ENCODE data around the gene GSTM5. TPM values are rescaled to one million over a fixed set of nuclear protein-coding genes. Genes with fewer than 3 reads are reported as not detected.
"Not testable (repeated sequence)": the region's sequence is repeated elsewhere in the genome, so short reads cannot be mapped to it uniquely, and the experiment has no call there.

The GSTM5 gene
- total RNA-seq, 1 donor from 2014 or later, result 2.6 TPM

- intact Hi-C loops (cut with micrococcal nuclease), result no loop called here
- DNase-seq, result no peak
- ATAC-seq, result no peak
Observed at GRCh38 chr1:109722908-109723691, 11.0 kb downstream of the GSTM5 start.

- intact Hi-C loops (cut with micrococcal nuclease), result no loop called here
- no peak for DNase-seq
- ATAC-seq, result no peak
Observed at GRCh38 chr1:109724933-109725332, 12.9 kb downstream of the GSTM5 start.

DNA sequence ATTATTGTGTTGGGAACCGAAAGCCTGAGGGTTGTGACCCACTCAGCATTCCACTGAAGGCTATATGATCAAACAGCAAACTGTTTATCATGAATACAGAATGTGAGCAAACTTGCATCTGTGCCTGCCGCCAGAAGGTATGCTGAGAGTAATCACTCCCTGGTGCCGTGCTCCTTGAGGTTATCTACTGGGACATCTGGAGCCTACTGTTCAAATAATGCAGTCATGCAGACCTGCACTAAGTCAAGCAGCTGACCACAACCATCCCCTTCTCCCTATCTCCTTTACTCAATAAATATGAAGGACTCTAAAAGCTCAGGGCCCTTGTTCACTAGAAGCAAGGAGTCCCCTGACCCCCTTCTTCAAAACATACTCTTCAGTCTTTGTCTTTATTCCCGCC, 13.5 kb downstream of the GSTM5 start:
- intact Hi-C loops (cut with micrococcal nuclease), result no loop called here
- DNase-seq (no peak), ATAC-seq (no peak)

GRCh38 chr1:109726007-109726406, 14.0 kb downstream of the GSTM5 start:
- intact Hi-C loops (cut with micrococcal nuclease), result no loop called here
- no peak for ATAC-seq
- no peak for DNase-seq

GRCh38 chr1:109726728-109727373, 14.8 kb downstream of the GSTM5 start:
- intact Hi-C loops (cut with micrococcal nuclease), result no loop called here
- no peak for DNase-seq
- no peak for ATAC-seq

DNA sequence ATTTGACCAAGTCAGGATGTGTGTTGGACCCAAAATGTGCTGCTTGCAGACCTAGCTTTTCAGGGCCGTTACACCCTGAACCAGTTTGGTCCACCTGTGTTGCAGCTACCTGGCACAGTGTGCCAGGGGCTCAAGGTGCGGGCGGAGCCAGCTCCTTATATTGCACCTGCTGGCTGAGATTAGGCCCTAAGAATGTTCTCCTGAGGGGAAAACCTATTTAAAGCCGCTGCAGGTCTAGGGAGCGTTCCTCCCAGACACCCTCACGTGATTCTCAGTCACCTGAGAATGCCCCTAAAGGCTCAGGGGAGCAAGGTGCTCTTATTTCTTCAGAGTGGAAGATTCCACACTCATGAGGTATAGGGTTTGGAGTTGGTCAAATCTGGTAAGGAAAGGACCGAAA, 16.8 kb downstream of the GSTM5 start:
- intact Hi-C loops (cut with micrococcal nuclease), result no loop called here
- DNase-seq (no peak), ATAC-seq (no peak)

GRCh38 chr1:109730666-109731065, 18.6 kb downstream of the GSTM5 start:
- DNase-seq (no peak), ATAC-seq (no peak)
- intact Hi-C loops (cut with micrococcal nuclease), result no loop called here

- no peak for DNase-seq
- intact Hi-C loops (cut with micrococcal nuclease), result no loop called here
- ATAC-seq, result no peak
Observed at GRCh38 chr1:109732390-109732881, 20.4 kb downstream of the GSTM5 start.

GRCh38 chr1:109733236-109733870, 21.3 kb downstream of the GSTM5 start:
- intact Hi-C loops (cut with micrococcal nuclease), result no loop called here
- DNase-seq (no peak), ATAC-seq (no peak)

- intact Hi-C loops (cut with micrococcal nuclease), result no loop called here
- peak; percentile 99 for ATAC-seq
- peak; percentile 91 for DNase-seq
Observed at GRCh38 chr1:109739738-109740614, 27.9 kb downstream of the GSTM5 start.

DNA sequence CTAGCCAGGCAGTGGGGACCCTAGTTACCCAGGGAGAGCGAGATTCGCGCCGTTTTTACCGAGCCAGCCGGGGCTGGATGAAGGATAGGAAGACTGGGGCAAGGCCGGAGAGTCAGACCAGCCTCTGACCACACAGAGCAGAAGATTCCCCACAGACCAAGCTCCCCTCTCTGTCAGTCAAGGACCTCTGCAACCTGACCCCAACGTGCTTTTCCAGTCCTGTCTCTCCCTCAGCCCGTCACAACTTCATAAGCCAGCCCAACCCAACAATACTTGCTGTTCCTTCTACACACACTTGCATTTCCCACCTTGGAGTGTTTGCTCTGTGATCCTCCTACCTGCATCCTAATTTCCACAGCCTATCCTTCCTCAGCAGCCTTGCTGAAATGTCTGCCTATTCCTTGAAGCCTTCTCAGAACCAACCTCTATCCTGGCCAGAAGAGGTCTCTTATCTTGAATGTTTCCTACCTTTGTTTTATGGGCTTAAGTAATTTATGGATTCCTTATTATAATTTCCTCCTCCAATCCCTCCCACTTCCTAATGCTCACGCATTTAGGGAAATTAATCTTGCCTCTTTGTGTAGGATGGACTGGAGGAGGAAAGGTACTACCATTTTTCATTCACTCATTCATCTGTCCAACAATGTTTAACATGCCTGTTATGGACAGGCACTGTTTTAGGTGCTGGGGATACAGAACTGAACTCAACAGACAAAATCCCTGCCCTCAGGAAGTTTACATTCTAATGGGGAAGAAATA, 28.7 kb downstream of the GSTM5 start, which contains the start of gene GSTM3:
Gene GSTM3, minus strand, starts transcription at position 424 of the 759 bp plus-strand sequence. CDS start 751 bp downstream, outside the sequence.
- ATAC-seq (no peak), DNase-seq (no peak)
- intact Hi-C loops (cut with micrococcal nuclease), result no loop called here

- DNase-seq; intact Hi-C loops (cut with micrococcal nuclease); ATAC-seq: not testable (repeated sequence)
Observed at GRCh38 chr1:109748311-109748710, 36.3 kb downstream of the GSTM5 start.

DNA sequence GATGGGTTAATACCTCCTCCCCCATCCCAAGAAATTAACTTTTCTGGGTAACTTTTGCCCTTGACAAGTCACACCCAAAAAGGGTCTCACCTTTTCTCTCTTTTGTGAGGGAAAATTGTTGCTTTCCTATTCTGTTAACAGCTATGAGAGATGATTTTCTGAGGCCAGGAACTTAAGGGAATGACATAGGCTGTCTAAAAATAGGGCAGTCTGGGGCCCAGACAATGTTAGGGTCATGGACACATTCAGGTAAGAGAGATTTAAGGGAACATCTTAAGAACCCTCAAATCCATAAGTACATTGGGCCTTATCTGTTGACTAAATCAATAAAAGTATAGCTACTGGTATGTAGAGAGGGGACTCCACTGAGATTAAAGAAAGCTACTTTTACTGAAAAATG, 37.2 kb downstream of the GSTM5 start:
- intact Hi-C loops (cut with micrococcal nuclease), result no loop called here
- ATAC-seq (peak; percentile 48), DNase-seq (no peak)

GRCh38 chr1:109750241-109750882, 38.3 kb downstream of the GSTM5 start:
- DNase-seq, result no peak
- intact Hi-C loops (cut with micrococcal nuclease), result no loop called here
- ATAC-seq, result no peak

- intact Hi-C loops (cut with micrococcal nuclease), result no loop called here
- DNase-seq (no peak), ATAC-seq (no peak)
Observed at GRCh38 chr1:109750920-109751319, 38.9 kb downstream of the GSTM5 start.

- intact Hi-C loops (cut with micrococcal nuclease), result no loop called here
- ATAC-seq (no peak), DNase-seq (no peak)
Observed at GRCh38 chr1:109751531-109752260, 39.6 kb downstream of the GSTM5 start.

- intact Hi-C loops (cut with micrococcal nuclease), result no loop called here
- no peak for DNase-seq
- peak; percentile 87 for ATAC-seq
Observed at GRCh38 chr1:109754738-109755137, 42.7 kb downstream of the GSTM5 start.

Measured in left ventricle myocardium superior (tissue), 1 donor.